GM12878 (cell line): ENCODE data around the gene ERC2. TPM values are rescaled to one million over a fixed set of nuclear protein-coding genes. Genes with fewer than 3 reads are reported as not detected.

ENCODE experiments used
- CHD4 ChIP-seq: fragments of 200-600 bp; sonication (generic); IDR thresholded peaks from 2 replicates; pipeline ENCODE4 v1.6.1; 2016; ENCODE audit warnings: mild to moderate bottlenecking
- EED ChIP-seq: sonication (generic); IDR thresholded peaks from 2 replicates; pipeline ENCODE4 v1.6.1; 2016; ENCODE audit warnings: antibody characterized with exemption, low read depth
- FOS ChIP-seq: IDR thresholded peaks from 3 replicates; pipeline ENCODE4 v1.6.1; 2011; ENCODE audit warnings: borderline replicate concordance; ENCODE audit not compliant: insufficient read length; ENCODE audit errors: extremely low read depth
- IKZF2 ChIP-seq, 2 experiments: fragments of 450-650 bp; IDR thresholded peaks; 2 replicates each; pipeline ENCODE4 v1.6.1; 2017; ENCODE audit warnings: mild to moderate bottlenecking in 2 of 2, moderate library complexity in 2 of 2
- IRF4 ChIP-seq: IDR thresholded peaks from 2 replicates; pipeline ENCODE4 v1.6.1; 2011; ENCODE audit warnings: low read depth, low read length
- LARP7 ChIP-seq: fragments of 450-650 bp; IDR thresholded peaks from 2 replicates; pipeline ENCODE4 v1.6.1; 2017; ENCODE audit warnings: mild to moderate bottlenecking
- NBN ChIP-seq: fragments of 450-650 bp; IDR thresholded peaks from 2 replicates; pipeline ENCODE4 v1.6.1; 2016
- PML ChIP-seq: IDR thresholded peaks from 2 replicates; pipeline ENCODE4 v1.6.1; 2012; ENCODE audit warnings: low read length, inconsistent platforms
- RCOR1 ChIP-seq: conservative IDR thresholded peaks from 2 replicates; pipeline ENCODE4 v1.6.1; 2012; ENCODE audit warnings: low read depth, low read length, improper control_type of control experiment
- TCF3 ChIP-seq: IDR thresholded peaks from 2 replicates; pipeline ENCODE4 v1.6.1; 2012; ENCODE audit warnings: low read depth, mild to moderate bottlenecking, low read length, borderline replicate concordance; ENCODE audit not compliant: insufficient read depth
- polyA plus RNA-seq, 11 experiments: library from polyadenylated mRNA; depleted of rRNA in 4 of 11; unstranded in 6 of 11; stranded (reverse) in 5 of 11; fragments of >200 nt; fragmentation: Nextera tagmentation in 4 of 11; fragmentation: Illumina TruSeq in 1 of 11; extraction: Ambion mirVana in 4 of 11; extraction: Trizol in 1 of 11; gene quantifications; 1 replicate in 1 of 11; 2 replicates in 10 of 11; pipeline versions ENCODE4 v1.2.1 to v1.2.3, GENCODE V29; 2011 to 2016; ENCODE audit warnings: inconsistent platforms in 2 of 11, missing spikeins in 2 of 11, low read depth in 1 of 11
- total RNA-seq, 4 experiments: library from RNA; depleted of rRNA in 3 of 4; stranded (reverse); fragments of >200 nt in 3 of 4; fragmentation: Illumina TruSeq in 1 of 4; extraction: Trizol in 1 of 4; gene quantifications; 2 replicates each; pipeline versions ENCODE4 v1.2.1 to v1.2.3, GENCODE V29; 2013 to 2021
- TF ChIP-seq, protein P1 (sequence below): fragments of 450-650 bp; formaldehyde crosslinking; IDR thresholded peaks from 2 replicates; pipeline ENCODE4 v1.5.0; 2022; ENCODE audit warnings: mild to moderate bottlenecking, missing genetic modification characterization
- TF ChIP-seq, protein P2 (sequence below): fragments of 450-650 bp; IDR thresholded peaks from 2 replicates; pipeline ENCODE4 v1.6.1; 2017; ENCODE audit warnings: mild to moderate bottlenecking
- TF ChIP-seq, protein P3 (sequence below): fragments of 450-650 bp; formaldehyde crosslinking; IDR thresholded peaks from 2 replicates; pipeline ENCODE4 v1.4.0; 2022; ENCODE audit warnings: mild to moderate bottlenecking, moderate library complexity
- TF ChIP-seq, protein P4 (sequence below): IDR thresholded peaks from 2 replicates; pipeline ENCODE4 v1.6.1; 2012; ENCODE audit warnings: improper control_type of control experiment, low read depth, low read length; ENCODE audit not compliant: insufficient replicate concordance
- TF ChIP-seq, protein P5 (sequence below): fragments of 450-650 bp; conservative IDR thresholded peaks from 2 replicates; pipeline ENCODE4 v1.6.1; 2017; ENCODE audit warnings: mild to moderate bottlenecking, moderate library complexity

ERC2 gene
- total and polyA plus RNA-seq, 10 of the 15 experiments (the other 5 are each of a cell fraction or from before 2014, with no cell fraction given) = 0.06 to 1.4 (median 0.12) TPM; not detected in 3

DNA sequence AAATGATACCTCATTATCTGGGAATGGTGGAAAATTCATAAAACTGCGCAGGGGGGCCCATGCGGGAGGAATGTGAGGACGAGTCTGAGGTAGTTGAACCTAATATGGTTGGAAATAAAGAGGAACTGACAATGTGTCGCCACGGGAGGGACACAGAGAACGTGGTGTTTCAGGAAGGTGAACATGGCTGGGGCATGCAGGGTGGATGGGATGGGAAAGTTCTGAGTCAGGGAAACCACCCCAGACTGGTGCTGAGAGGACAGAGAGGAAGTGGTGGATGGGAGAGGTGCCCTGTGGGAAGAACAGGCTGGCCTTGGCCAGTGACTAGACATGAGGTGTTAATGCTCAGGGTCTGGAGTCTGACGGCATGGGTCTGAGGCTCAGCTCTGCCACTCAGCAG lies 844.0 kb downstream of the ERC2 start (continued):
- TF ChIP-seq, protein P1, sequence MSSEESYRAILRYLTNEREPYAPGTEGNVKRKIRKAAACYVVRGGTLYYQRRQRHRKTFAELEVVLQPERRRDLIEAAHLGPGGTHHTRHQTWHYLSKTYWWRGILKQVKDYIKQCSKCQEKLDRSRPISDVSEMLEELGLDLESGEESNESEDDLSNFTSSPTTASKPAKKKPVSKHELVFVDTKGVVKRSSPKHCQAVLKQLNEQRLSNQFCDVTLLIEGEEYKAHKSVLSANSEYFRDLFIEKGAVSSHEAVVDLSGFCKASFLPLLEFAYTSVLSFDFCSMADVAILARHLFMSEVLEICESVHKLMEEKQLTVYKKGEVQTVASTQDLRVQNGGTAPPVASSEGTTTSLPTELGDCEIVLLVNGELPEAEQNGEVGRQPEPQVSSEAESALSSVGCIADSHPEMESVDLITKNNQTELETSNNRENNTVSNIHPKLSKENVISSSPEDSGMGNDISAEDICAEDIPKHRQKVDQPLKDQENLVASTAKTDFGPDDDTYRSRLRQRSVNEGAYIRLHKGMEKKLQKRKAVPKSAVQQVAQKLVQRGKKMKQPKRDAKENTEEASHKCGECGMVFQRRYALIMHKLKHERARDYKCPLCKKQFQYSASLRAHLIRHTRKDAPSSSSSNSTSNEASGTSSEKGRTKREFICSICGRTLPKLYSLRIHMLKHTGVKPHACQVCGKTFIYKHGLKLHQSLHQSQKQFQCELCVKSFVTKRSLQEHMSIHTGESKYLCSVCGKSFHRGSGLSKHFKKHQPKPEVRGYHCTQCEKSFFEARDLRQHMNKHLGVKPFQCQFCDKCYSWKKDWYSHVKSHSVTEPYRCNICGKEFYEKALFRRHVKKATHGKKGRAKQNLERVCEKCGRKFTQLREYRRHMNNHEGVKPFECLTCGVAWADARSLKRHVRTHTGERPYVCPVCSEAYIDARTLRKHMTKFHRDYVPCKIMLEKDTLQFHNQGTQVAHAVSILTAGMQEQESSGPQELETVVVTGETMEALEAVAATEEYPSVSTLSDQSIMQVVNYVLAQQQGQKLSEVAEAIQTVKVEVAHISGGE (CRISPR knock-in tag) = no peak
- TF ChIP-seq, protein P2, sequence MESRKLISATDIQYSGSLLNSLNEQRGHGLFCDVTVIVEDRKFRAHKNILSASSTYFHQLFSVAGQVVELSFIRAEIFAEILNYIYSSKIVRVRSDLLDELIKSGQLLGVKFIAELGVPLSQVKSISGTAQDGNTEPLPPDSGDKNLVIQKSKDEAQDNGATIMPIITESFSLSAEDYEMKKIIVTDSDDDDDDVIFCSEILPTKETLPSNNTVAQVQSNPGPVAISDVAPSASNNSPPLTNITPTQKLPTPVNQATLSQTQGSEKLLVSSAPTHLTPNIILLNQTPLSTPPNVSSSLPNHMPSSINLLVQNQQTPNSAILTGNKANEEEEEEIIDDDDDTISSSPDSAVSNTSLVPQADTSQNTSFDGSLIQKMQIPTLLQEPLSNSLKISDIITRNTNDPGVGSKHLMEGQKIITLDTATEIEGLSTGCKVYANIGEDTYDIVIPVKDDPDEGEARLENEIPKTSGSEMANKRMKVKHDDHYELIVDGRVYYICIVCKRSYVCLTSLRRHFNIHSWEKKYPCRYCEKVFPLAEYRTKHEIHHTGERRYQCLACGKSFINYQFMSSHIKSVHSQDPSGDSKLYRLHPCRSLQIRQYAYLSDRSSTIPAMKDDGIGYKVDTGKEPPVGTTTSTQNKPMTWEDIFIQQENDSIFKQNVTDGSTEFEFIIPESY = no peak
- TF ChIP-seq, protein P3, sequence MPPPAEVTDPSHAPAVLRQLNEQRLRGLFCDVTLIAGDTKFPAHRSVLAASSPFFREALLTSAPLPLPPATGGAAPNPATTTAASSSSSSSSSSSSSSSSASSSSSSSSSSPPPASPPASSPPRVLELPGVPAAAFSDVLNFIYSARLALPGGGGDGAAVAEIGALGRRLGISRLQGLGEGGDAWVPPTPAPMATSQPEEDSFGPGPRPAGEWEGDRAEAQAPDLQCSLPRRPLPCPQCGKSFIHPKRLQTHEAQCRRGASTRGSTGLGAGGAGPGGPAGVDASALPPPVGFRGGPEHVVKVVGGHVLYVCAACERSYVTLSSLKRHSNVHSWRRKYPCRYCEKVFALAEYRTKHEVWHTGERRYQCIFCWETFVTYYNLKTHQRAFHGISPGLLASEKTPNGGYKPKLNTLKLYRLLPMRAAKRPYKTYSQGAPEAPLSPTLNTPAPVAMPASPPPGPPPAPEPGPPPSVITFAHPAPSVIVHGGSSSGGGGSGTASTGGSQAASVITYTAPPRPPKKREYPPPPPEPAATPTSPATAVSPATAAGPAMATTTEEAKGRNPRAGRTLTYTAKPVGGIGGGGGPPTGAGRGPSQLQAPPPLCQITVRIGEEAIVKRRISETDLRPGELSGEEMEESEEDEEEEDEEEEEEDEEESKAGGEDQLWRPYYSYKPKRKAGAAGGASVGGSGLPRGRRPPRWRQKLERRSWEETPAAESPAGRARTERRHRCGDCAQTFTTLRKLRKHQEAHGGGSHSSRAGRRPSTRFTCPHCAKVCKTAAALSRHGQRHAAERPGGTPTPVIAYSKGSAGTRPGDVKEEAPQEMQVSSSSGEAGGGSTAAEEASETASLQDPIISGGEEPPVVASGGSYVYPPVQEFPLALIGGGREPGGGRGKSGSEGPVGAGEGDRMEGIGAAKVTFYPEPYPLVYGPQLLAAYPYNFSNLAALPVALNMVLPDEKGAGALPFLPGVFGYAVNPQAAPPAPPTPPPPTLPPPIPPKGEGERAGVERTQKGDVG (CRISPR knock-in tag) = no peak
- TF ChIP-seq LARP7 (no peak), FOS (no peak), IRF4 (no peak), IKZF2 (IDR thresholded peaks at IDR 0.05) (no peak; a peak in 1 of 4 replicates), NBN (0 out of 2 replicates have a peak, but pooled peaks have one; percentile 13), TCF3 (no peak), EED (0 out of 2 replicates have a peak, but pooled peaks have one; percentile 29), RCOR1 (no peak), PML (no peak), CHD4 (no peak)
- TF ChIP-seq, protein P4, sequence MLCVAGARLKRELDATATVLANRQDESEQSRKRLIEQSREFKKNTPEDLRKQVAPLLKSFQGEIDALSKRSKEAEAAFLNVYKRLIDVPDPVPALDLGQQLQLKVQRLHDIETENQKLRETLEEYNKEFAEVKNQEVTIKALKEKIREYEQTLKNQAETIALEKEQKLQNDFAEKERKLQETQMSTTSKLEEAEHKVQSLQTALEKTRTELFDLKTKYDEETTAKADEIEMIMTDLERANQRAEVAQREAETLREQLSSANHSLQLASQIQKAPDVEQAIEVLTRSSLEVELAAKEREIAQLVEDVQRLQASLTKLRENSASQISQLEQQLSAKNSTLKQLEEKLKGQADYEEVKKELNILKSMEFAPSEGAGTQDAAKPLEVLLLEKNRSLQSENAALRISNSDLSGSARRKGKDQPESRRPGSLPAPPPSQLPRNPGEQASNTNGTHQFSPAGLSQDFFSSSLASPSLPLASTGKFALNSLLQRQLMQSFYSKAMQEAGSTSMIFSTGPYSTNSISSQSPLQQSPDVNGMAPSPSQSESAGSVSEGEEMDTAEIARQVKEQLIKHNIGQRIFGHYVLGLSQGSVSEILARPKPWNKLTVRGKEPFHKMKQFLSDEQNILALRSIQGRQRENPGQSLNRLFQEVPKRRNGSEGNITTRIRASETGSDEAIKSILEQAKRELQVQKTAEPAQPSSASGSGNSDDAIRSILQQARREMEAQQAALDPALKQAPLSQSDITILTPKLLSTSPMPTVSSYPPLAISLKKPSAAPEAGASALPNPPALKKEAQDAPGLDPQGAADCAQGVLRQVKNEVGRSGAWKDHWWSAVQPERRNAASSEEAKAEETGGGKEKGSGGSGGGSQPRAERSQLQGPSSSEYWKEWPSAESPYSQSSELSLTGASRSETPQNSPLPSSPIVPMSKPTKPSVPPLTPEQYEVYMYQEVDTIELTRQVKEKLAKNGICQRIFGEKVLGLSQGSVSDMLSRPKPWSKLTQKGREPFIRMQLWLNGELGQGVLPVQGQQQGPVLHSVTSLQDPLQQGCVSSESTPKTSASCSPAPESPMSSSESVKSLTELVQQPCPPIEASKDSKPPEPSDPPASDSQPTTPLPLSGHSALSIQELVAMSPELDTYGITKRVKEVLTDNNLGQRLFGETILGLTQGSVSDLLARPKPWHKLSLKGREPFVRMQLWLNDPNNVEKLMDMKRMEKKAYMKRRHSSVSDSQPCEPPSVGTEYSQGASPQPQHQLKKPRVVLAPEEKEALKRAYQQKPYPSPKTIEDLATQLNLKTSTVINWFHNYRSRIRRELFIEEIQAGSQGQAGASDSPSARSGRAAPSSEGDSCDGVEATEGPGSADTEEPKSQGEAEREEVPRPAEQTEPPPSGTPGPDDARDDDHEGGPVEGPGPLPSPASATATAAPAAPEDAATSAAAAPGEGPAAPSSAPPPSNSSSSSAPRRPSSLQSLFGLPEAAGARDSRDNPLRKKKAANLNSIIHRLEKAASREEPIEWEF = no peak
- TF ChIP-seq, protein P5, sequence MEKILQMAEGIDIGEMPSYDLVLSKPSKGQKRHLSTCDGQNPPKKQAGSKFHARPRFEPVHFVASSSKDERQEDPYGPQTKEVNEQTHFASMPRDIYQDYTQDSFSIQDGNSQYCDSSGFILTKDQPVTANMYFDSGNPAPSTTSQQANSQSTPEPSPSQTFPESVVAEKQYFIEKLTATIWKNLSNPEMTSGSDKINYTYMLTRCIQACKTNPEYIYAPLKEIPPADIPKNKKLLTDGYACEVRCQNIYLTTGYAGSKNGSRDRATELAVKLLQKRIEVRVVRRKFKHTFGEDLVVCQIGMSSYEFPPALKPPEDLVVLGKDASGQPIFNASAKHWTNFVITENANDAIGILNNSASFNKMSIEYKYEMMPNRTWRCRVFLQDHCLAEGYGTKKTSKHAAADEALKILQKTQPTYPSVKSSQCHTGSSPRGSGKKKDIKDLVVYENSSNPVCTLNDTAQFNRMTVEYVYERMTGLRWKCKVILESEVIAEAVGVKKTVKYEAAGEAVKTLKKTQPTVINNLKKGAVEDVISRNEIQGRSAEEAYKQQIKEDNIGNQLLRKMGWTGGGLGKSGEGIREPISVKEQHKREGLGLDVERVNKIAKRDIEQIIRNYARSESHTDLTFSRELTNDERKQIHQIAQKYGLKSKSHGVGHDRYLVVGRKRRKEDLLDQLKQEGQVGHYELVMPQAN = no peak
